Ishikawa (cell line): ENCODE results near the gene GTPBP1.

ENCODE experiments used
- CEBPB ChIP-seq: IDR thresholded peaks from 2 replicates; pipeline ENCODE4 v1.6.1; 2012
- CREB1 ChIP-seq: IDR thresholded peaks from 2 replicates; pipeline ENCODE4 v1.6.1; 2012; ENCODE audit warnings: low read depth
- EGR1 ChIP-seq: IDR thresholded peaks from 2 replicates; pipeline ENCODE4 v1.6.1; 2012
- EP300 ChIP-seq: IDR thresholded peaks from 2 replicates; pipeline ENCODE4 v1.6.1; 2012; ENCODE audit warnings: borderline replicate concordance
- FOXM1 ChIP-seq: IDR thresholded peaks from 2 replicates; pipeline ENCODE4 v1.6.1; 2012; ENCODE audit warnings: low read depth, borderline replicate concordance
- MAX ChIP-seq: IDR thresholded peaks from 2 replicates; pipeline ENCODE4 v1.6.1; 2012
- NFIC ChIP-seq: IDR thresholded peaks from 2 replicates; pipeline ENCODE4 v1.6.1; 2012
- RAD21 ChIP-seq: IDR thresholded peaks from 2 replicates; pipeline ENCODE4 v1.6.1; 2012; ENCODE audit warnings: low read depth
- REST ChIP-seq: IDR thresholded peaks from 2 replicates; pipeline ENCODE4 v1.6.1; 2012; ENCODE audit warnings: low read depth, mild to moderate bottlenecking
- TAF1 ChIP-seq: IDR thresholded peaks from 2 replicates; pipeline ENCODE4 v1.6.1; 2012; ENCODE audit warnings: low read depth, mild to moderate bottlenecking
- TCF12 ChIP-seq: IDR thresholded peaks from 2 replicates; pipeline ENCODE4 v1.6.1; 2012; ENCODE audit warnings: low read depth
- TEAD4 ChIP-seq: IDR thresholded peaks from 2 replicates; pipeline ENCODE4 v1.6.1; 2012
- YY1 ChIP-seq: IDR thresholded peaks from 2 replicates; pipeline ENCODE4 v1.6.1; 2012; ENCODE audit warnings: low read depth
- ZBTB7A ChIP-seq: IDR thresholded peaks from 2 replicates; pipeline ENCODE4 v1.6.1; 2012; ENCODE audit warnings: low read depth
- TF ChIP-seq, protein P1 (sequence below): IDR thresholded peaks from 2 replicates; pipeline ENCODE4 v1.6.1; 2012

Gene GTPBP1

DNA sequence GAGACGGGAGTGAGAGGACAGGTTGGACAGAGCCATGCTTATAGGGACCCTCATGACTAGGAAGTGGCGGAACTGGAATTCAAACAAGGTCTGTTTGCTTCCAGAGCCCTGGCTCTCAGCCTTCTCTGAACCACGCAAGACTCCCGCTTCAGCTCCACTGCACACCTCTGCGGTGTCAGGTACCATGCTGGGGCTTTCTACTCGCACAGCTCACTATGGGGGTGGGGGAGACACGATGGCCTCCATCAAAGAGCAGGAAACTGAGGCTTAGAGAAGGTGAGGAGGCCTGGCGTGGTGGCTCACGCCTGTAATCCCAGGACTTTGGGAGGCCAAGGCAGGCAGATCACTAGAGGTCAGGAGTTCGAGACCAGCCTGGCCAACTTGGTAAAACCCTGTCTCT is 35.8 kb downstream of the GTPBP1 start:
- TF ChIP-seq, protein P1, sequence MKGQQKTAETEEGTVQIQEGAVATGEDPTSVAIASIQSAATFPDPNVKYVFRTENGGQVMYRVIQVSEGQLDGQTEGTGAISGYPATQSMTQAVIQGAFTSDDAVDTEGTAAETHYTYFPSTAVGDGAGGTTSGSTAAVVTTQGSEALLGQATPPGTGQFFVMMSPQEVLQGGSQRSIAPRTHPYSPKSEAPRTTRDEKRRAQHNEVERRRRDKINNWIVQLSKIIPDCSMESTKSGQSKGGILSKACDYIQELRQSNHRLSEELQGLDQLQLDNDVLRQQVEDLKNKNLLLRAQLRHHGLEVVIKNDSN = no peak
- TF ChIP-seq RAD21 (no peak), ZBTB7A (no peak), YY1 (no peak), FOXM1 (no peak), CEBPB (no peak), EP300 (no peak), TEAD4 (no peak), NFIC (no peak), TCF12 (no peak)

DNA sequence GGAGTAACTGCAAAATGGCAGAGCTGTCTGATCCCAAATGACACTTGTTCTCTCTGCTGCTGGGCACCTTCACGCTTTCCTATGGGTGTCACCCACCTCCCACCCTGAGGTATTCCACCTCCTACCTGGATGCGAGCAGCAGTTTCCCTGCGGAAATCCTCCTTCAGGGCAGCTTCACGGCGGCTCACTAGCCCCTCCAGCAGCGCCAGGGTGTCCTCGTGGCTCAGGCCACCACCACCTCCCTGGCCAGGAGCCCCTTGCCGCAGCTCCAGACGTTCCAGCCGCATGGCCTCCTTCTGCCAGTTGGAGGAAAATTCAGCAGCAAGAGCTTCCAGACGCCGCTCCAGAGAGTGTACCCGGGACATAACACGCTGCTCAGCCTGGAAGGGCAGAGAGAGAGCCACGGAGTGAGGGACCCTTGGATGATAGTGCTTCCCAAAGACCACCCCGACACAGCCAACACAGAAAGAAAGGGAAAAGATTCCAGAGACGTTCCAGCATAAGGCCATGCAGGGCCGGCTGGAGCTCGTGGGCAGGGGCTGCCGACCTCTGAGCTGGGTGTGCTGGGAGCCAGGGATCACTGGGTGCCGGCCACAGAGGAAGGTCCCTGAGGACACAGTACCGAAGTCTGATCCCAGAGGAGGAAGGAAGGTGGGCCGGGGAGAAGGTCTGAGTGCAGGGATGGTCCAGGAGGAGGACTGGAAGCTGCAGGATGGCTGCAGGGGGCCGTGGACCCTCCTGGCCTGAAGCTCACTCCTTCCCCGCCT is 36.6 kb downstream of the GTPBP1 start:
- TF ChIP-seq CEBPB (no peak), CREB1 (no peak), FOXM1 (no peak), REST (no peak), EGR1 (no peak), TEAD4 (no peak), YY1 (no peak), MAX (no peak), NFIC (no peak), TAF1 (no peak), ZBTB7A (no peak), TCF12 (no peak), RAD21 (no peak), EP300 (no peak)
- TF ChIP-seq, protein P1 = no peak

GRCh38 chr22:38744981-38745380 is 39.2 kb downstream of the GTPBP1 start:
- no peak for TF ChIP-seq TCF12
- TF ChIP-seq, protein P1 = 0 out of 2 replicates have a peak, but pooled peaks have one; percentile 25

DNA sequence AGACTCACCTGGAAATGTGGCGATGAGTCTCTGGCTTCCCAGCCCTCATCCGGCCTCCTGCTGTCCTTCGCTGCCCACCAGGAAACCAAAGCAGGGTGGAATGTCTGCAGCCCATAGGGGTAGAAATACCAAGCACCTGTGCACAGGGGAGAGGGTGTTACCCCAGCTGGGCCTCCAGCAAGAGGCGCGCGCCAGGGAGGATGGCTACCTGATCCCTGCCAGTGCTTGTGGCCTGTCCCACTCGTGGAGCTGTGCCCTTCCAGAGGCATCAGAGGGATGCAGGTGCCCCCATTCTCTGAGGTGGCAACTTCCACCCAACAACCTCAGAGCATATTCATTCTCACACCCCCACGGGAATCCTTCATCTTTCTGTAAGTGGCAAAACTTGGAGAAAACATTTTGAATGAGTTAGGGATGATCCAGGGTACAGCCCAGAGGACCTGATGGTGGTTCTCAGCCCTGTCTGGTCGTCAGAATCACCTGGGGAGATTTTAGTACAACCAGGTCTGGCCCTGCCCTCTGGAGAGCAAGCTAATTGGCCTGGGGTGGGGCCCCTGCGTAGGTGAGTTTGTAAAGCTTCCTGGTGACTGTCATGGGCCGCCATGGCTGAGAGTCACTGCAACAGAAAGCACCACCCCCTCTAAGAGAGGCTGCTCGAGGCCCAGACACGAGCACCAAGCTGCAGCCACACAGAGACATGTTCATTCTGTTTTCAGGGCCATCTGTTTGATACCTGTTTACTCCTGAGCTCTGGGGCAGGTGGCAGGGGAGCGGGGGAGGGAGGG is 40.1 kb downstream of the GTPBP1 start:
- TF ChIP-seq EGR1 (no peak), CEBPB (no peak), REST (no peak), MAX (no peak), TCF12 (no peak), NFIC (no peak), ZBTB7A (no peak), YY1 (no peak), FOXM1 (no peak), TAF1 (no peak), EP300 (no peak), CREB1 (no peak), RAD21 (no peak), TEAD4 (no peak)
- TF ChIP-seq, protein P1 = no peak
